Hematopoietic multipotent progenitor cell treated with erythropoietin and hydrocortisone succinate and interleukin-3 and kit ligand, for 15 days (in vitro differentiated cells): ENCODE data around the gene KATNB1.
A peak's percentile ranks its signal among the peaks of the same experiment; 100 is the strongest.

Experiments
- DNase-seq: peaks from one replicate; pipeline ENCODE4 v3.0.0-alpha.2; 2015; ENCODE audit warnings: low spot score

Gene KATNB1

GRCh38 chr16:57757883-57758282, 22.3 kb downstream of the KATNB1 start:
- DNase-seq: no peak

GRCh38 chr16:57758331-57759117, 23.0 kb downstream of the KATNB1 start:
- DNase-seq: no peak

GRCh38 chr16:57759131-57759530, 23.6 kb downstream of the KATNB1 start:
- no peak for DNase-seq

GRCh38 chr16:57759541-57760356, 24.2 kb downstream of the KATNB1 start:
- DNase-seq: no peak

GRCh38 chr16:57760357-57761160, 25.0 kb downstream of the KATNB1 start:
- no peak for DNase-seq

GRCh38 chr16:57761301-57761700, 25.7 kb downstream of the KATNB1 start:
- DNase-seq: no peak

- no peak for DNase-seq
These were observed 26.4 kb downstream of the KATNB1 start for GRCh38 chr16:57761957-57762356.

GRCh38 chr16:57762365-57763040, 26.9 kb downstream of the KATNB1 start:
- no peak for DNase-seq

- no peak for DNase-seq
These were observed 27.9 kb downstream of the KATNB1 start for GRCh38 chr16:57763285-57764005.

- no peak for DNase-seq
These were observed 28.4 kb downstream of the KATNB1 start for GRCh38 chr16:57764006-57764340.

GRCh38 chr16:57764341-57765159, 29.0 kb downstream of the KATNB1 start:
- DNase-seq: peak; percentile 44

- no peak for DNase-seq
These were observed 29.7 kb downstream of the KATNB1 start for GRCh38 chr16:57765160-57765728.

GRCh38 chr16:57766714-57767348, 31.3 kb downstream of the KATNB1 start:
- no peak for DNase-seq

- DNase-seq: no peak
These were observed 34.1 kb downstream of the KATNB1 start for GRCh38 chr16:57769541-57770145.

GRCh38 chr16:57770361-57770760, 34.8 kb downstream of the KATNB1 start:
- DNase-seq: no peak

- no peak for DNase-seq
These were observed 35.7 kb downstream of the KATNB1 start for GRCh38 chr16:57771141-57771785.

GRCh38 chr16:57773019-57773418, 37.4 kb downstream of the KATNB1 start:
- no peak for DNase-seq

GRCh38 chr16:57773655-57774295, 38.2 kb downstream of the KATNB1 start:
- DNase-seq: no peak
